ENCODE measurements around the gene ZNF441. TPM values are rescaled to one million over a fixed set of nuclear protein-coding genes. Genes with fewer than 3 reads are reported as not detected.
"Not testable (repeated sequence)": the region's sequence is repeated elsewhere in the genome, so short reads cannot be mapped to it uniquely, and the experiment has no call there.

The ZNF441 gene
- total RNA-seq, 1 donor from 2014 or later: 10.4 TPM

GRCh38 chr19:11781295-11782057 lies 14.7 kb downstream of the ZNF441 start:
- DNase-seq: peak; percentile 8

DNA sequence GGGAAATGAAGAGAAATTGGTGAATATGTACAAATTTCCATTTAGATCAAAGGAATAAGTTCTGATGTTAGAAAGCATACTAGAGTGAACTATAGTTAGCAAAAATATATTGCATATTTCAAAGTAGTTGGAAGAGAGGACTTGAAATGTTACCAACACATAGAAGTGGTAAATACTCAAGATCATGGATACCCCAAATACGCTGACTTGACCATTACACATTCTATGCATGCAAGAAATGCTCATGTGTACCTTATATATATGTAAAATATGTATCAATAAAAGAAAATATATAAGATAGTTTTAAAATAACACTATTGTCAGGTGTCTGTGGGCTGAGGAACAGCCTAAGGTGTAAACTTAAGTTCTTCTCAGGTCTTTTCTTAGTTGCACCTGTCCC lies 17.0 kb downstream of the ZNF441 start:
- no peak for DNase-seq

DNA sequence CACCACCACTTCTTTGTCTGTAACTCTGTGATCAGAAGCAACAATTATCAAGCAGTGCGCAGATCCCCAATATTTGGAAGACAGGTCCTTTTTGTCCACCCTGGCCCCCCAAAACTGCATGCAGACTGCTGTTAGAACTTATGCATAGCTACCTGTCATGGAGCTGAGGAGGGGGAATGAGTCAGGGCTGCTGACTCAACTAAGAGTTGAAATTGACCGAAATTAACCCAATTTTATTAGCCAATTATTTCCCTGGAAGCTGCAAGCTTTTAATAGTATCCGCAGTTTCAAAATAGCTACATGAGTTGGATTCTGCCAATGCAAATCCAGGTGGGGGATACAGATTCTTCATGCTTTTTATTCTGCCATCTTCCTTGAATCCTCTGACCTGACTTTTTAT lies 17.6 kb downstream of the ZNF441 start:
- DNase-seq: no peak

GRCh38 chr19:11787536-11787935 lies 20.7 kb downstream of the ZNF441 start:
- no peak for DNase-seq

DNA sequence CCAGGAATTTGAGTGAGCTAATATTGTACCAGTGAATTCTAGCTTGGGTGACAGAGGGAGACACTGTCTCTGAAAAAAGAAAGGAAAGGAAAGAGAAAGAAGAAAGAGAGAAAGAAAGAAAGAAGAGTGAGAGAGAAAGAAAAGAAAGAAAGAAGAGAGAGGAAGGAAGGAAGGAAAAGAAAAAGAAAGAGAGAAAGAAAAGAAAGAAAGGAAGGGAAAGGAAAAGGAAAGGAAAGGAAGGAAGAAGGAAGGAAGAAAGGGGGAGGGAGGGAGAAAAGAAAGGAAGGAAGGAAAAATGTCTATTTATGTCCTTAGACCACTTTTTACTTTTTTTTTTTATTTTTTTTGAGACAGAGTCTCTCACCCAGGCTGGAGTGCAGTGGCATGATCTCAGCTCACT lies 26.1 kb downstream of the ZNF441 start:
- DNase-seq: no peak

DNA sequence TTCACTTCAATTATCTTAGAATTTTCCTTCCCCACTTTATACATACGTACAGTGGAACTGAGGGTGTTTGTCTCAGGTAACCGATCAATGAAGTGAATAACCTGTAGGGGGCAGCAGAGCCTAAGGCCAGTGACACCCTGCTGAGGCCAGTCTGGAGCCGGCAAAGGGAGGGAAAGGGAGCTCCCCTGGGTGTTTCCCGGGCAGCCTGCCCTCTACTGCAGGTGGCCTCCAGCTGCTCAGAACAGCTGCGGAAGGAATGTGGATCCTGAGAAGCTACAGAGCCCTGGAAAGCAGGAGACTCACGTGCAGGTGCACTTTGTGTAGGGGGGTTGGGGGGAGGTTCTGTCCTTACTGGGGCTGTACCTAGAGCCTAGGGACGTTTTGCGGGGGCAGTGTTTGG lies 30.7 kb downstream of the ZNF441 start:
- peak; percentile 88 for DNase-seq

DNA sequence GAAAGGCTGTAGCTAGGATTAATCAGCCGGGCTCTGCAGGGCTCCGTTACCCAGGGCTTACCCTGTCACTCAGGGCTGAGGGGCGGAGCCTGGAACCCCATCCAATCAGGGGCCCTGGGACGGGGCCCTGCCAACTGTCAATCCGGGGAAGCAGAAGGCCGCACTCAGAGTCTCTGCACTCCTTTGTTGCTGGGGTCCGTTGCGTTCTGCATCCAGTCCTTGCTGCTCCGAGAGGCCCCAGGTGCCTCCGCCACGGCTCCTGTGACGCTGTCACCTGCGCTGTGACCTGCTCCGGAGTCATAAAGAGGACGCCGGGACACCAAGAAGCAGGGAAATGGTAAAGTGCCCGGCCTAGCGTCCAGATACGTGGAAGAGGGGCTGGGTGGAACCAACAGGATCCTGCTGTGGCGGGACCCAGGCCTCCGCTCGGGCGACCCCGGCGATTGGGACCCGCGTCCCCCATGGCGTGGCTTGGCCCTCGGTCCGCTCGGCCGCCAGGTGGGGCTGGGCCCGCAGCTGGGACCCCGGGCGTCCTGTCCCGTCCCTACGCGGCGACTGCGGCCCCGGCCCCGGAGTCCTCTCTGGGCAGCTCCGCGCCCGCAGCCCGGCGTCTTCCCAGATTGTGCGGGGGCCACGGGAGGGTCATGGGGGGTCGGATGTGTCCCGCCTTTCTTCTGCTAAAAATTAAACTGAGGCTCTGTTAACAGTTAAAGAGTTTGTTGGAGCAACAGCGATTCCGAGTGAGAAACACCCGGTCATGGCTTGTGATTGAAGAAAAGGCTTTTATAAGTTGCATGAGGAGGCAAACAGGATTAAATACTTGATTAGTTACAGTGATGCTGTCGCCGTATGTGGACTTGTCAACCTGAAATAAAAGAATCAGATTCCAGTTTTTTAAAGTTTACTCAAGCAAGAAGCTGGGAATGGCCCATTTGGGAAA lies 31.9 kb downstream of the ZNF441 start, which contains the start of gene ZNF491:
ZNF491 (plus strand) TSS at position 133 of the 940 bp plus-strand sequence. CDS start 7,431 bp downstream, outside the sequence.
- peak; percentile 86 for DNase-seq

DNA sequence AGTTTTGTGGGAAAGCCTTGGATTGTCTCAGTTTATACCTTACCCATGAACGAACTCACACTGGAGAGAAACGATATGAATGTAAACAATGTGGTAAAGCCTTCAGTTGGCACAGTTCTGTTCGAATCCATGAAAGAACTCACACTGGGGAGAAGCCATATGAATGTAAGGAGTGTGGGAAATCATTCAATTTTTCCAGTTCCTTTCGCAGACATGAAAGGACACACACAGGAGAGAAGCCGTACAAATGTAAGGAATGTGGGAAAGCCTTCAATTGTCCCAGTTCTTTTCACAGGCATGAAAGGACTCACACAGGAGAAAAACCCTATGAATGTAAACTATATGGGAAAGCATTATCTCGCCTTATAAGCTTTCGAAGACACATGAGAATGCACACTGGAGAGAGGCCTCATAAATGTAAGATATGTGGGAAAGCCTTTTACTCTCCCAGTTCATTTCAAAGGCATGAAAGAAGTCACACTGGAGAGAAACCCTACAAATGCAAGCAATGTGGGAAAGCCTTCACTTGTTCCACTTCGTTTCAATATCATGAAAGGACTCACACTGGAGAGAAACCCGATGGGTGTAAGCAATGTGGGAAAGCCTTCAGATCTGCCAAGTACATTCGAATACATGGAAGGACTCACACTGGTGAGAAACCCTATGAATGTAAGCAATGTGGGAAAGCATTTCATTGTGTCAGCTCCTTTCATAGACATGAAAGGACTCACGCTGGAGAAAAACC lies 39.7 kb downstream of the ZNF441 start:
- no peak for DNase-seq

DNA sequence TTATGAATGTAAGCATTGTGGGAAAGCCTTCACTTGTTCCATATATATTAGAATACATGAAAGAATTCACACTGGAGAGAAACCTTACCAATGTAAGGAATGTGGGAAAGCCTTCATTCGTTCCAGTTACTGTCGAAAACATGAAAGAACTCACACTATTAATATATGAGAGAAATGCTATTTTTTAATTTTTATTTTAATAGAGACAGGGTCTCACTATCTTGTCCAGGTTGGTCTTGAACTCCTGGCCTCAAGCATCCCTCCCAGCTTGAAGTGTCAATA lies 40.2 kb downstream of the ZNF441 start:
- no peak for DNase-seq

GRCh38 chr19:11813703-11814028 lies 46.9 kb downstream of the ZNF441 start:
- no peak for DNase-seq

DNA sequence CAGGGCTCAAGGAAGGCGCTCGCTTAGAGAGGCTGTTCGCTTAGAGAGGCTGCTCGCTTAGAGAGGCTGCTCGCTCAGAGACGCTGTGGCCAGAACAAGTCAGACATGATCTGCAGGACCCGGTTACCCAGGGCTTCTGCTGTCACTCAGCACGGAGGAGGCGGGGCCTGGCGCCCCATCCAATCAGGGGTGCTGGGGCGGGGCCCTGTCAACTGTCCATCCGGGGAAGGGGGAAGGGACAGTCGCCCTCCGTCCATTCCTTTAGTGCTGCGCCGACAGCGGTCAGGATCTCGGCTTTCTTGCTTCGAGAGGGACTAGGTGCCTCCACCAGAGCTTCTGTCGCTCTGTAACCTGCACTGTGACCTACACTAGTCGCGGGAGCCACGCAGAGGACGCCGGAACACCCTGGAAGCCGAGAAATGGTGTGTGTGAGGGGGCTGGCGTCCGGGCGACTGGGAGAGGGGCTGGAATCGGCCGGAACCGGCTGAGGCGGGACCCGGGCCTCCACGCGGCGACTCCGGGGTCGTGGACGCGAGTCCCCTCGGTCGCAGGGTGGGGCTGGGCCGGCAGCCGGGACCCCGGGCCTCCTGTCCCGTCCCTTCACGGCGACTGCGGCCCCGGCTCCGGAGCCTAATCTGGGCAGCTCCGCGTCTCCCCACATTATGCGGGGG lies 47.4 kb downstream of the ZNF441 start, which contains the start of gene ZNF440:
ZNF440 (plus strand) TSS at position 245 of the 671 bp plus-strand sequence; CDS start at position 420, 175 bp downstream.
- peak; percentile 94 for DNase-seq

GRCh38 chr19:11814700-11815035 lies 47.9 kb downstream of the ZNF441 start:
- peak; percentile 49 for DNase-seq

DNA sequence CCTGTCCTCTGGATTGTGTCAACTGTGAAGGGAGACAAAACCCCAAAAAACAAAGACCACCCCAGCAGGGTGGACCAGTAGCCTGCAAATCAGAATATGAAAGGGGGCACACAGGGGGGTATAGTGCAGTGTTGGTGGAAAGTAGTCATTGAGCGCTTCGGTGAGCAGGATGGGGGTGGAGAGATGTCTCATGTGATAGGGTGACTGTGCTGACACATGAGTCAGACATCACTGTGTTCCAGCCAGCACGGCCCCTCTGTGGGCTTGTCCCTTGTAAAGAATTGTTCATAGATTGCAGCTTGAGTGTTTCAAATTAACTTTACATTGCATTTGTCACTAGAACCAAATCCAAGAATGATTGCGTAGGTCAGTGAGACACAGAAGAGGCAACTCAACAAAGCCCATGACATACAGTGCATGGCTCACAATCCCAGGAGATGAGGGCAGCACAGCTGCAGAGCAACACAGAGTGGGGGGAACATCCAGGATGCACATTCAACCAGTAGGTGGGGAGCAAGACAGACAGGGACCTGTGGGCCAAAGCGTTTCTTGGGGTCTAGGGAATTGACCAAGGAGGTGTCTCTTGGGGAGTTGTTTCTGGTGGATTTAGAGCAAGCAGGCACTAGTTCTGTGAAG lies 54.8 kb downstream of the ZNF441 start:
- no peak for DNase-seq

- DNase-seq: not testable (repeated sequence)
Observed at GRCh38 chr19:11828957-11829876, 62.4 kb downstream of the ZNF441 start.

DNA sequence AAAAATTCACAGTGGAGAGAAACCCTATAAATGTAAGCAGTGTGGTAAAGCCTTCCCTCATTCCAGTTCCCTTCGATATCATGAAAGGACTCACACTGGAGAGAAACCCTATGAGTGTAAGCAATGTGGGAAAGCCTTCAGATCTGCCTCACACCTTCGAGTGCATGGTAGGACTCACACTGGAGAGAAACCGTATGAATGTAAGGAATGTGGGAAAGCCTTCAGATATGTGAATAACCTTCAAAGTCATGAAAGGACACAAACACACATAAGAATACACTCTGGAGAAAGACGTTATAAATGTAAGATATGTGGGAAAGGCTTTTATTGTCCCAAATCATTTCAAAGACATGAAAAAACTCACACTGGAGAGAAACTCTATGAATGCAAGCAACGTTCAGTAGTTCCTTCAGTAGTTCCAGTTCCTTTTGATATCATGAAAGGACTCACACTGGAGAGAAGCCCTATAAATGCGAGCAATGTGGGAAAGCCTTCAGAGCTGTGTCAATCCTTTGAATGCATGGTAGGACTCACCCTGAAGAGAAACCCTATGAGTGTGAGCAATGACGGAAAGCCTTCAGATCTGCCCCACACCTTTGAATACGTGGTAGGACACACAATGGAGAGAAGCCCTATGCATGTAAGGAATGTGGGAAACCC lies 65.6 kb downstream of the ZNF441 start:
- no peak for DNase-seq

DNA sequence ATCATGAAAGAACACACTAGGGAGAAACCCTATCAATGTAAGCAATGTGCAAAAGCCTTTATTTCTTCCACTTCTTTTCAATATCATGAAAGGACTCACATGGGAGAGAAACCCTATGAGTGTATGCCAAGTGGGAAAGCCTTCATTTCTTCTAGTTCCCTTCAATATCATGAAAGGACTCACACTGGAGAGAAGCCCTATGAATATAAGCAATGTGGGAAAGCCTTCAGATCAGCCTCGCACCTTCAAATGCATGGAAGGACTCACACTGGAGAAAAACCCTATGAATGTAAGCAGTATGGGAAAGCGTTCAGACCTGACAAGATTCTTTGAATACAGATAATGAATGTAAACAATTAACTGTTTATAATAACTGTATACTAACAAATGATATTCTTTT lies 66.7 kb downstream of the ZNF441 start:
- no peak for DNase-seq
